HG03342 (cell line): ENCODE results near the gene TTF1.
A peak's percentile ranks its signal among the peaks of the same experiment; 100 is the strongest.
"Not testable (repeated sequence)": the region's sequence is repeated elsewhere in the genome, so short reads cannot be mapped to it uniquely, and the experiment has no call there.

Experiments used
- ATAC-seq: cut with Tn5 transposase; IDR thresholded peaks from one replicate; pipeline ENCODE4 v1.9.1; 2021; ENCODE audit warnings: mild to moderate bottlenecking, moderate library complexity; ENCODE audit not compliant: unreplicated experiment

TTF1 gene

DNA sequence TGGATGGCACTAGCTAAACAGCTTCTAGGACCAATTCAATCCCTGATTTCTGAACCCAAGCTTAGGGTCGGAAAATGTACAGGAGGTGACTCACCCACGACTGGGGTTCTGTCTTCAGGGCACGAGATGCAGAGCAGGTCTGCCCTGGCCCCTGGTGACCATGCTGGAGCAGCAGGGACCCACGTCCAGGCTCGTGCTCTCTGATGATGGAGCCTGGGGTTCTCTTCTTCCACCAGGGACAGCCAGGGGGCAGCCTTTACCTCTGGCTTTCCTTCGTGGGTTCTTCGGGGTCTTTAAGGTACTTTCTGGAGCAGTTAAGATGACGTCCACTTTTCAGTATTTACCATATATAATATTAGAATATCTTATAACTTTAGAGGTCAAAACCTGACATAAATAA is 5.4 kb upstream of the TTF1 start:
- ATAC-seq: no peak

DNA sequence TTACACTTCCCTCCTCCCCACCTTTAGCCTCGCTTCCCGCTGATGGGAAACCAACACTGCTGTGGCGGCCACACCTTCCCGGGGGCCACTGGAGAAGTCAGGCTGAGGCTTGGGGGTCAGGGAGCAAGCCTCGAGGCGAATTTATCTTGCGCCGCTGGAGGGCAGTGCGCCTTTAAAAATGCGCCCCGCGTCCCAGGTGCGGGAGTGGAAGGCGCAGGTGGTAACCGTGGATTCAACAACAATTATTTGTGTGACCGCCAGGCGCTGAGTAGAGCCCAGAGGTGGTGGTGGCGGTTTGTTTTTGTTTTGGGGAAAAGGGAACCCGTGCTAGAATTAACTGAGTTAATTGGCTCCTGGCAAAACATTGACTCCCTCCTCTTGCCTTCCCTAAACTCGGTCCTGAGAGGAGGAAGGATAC is 4.5 kb upstream of the TTF1 start:
- no peak for ATAC-seq

DNA sequence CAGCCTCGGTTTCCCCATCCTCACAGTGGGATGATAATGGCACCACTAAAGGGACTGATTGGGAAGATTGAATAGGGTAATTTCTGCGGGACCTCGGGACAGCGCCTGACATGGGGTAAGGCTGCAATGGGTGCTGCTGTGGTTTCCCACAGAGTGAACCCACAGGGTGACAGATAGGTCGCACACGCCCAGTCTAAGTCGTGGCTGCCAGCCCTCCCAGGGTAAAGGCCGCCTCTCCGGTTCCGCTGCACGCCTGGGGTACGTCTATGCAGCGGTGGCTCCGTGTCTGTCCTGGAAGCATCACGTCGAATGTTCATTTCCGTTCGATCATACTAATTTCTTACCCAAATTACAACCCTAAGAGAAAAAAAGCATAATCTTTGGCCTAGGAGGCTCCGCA is 4.0 kb upstream of the TTF1 start:
- no peak for ATAC-seq

GRCh38 chr9:132409828-132410528 is 3.3 kb upstream of the TTF1 start, which contains the start of gene CFAP77:
Gene CFAP77, plus strand, starts transcription at chr9:132410211. Its CDS starts 61 bp downstream, at chr9:132410272.
- ATAC-seq: no peak

- ATAC-seq: no peak
These were observed 1.9 kb upstream of the TTF1 start for GRCh38 chr9:132408521-132408920.

- no peak for ATAC-seq
These were observed 556 bp upstream of the TTF1 start for GRCh38 chr9:132407196-132407595.

- ATAC-seq: no peak
These were observed 2.3 kb downstream of the TTF1 start for GRCh38 chr9:132404228-132404881.

DNA sequence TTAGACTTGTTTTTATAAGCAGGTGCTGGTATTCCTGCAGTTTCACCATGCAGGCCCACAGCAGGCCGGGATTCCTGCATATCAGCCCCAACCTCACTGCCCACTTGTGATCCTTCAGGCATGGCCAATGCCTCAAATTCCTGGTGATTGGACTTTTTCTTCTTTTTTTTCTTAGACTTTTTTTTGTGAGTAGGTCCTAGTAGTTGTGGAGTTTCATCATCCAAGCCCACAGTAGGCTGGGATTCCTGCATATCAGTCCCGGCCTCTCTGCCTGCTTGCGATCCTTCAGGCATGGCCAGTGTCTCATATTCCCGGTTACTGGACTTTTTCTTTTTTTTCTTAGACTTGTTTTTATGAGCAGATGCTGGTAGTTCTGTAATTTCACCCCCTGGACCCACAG is 4.8 kb downstream of the TTF1 start:
- ATAC-seq: no peak

DNA sequence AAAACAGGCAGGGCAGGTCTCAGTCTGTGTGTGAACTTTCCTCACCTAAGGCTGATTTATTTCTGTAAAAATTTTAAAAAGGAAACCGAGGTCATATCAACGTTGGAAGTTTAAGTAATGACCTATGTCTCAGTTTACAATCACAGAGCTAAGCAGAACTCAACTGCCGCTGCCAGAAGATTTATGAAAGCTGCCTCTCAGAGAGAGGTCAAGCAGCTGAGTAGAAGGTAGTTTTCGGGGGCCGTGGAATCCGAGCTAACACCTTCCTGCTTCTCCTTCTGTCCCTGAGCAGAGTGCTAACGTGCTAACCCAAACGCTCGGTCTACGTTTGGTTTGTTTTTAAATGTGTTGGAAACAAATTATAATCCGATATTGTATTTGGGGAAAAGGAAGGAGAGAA is 11.1 kb downstream of the TTF1 start:
- ATAC-seq: no peak

DNA sequence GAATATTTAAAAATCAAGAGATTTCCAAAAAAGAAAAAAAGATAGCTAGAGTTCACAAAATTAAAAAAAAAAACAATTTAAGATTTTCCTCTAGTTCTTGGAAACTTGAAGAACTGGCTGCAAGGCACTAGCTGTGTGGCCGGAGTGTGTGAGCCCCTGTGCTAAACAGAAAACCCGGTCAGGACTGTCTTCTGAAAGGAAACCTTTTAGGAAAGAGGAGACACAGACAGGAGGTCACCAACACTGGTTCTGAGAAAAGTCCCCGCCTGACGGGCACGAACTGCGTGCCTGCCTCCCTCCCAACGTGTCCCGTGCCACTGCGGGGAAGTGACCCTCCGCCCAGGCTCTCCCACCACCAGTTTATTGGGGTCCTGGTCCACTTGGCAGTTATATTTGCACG is 15.2 kb downstream of the TTF1 start:
- no peak for ATAC-seq

DNA sequence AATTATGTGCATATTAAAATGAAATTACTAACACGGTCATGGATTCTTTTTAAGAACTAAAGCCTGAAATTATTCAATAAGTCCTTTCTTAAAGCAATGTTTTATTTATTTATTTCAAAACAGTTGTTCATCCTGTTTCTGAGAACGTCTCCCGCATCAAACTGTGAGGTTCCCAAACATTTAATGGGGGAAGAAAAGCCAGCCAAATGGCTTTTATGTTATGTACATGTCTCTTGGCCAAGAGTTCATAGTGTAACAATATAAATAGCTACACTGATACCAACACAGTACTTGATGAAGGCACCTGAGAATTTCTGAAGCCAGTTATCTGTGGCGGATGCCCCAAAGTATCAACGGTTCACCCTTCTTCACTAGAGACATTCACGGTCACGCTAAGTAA is 15.7 kb downstream of the TTF1 start:
- ATAC-seq: no peak

GRCh38 chr9:132387133-132387532 is 19.5 kb downstream of the TTF1 start:
- ATAC-seq: no peak

DNA sequence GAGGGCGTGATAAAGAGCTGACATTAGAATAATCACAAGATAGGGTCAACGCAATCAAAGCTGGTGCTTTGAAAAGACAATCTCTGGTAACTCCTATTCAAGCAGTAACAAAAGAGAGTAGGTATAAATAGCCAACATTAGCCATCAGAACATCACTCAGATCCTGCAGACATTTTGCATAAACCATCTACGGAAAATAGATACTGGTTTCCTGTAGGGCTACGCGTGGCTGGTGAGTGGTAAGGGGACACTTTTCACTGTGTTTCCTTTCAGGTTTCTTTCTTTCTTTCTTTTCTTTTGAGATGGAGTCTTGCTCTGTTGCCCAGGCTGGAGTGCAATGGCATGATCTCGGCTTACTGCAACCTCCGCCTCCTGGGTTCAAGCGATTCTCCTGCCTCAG is 22.3 kb downstream of the TTF1 start:
- ATAC-seq: no peak

GRCh38 chr9:132383462-132383883 is 23.2 kb downstream of the TTF1 start:
- ATAC-seq: no peak

GRCh38 chr9:132381966-132382541 is 24.6 kb downstream of the TTF1 start:
- peak; percentile 63 for ATAC-seq

- not testable (repeated sequence) for ATAC-seq
These were observed 28.2 kb downstream of the TTF1 start for GRCh38 chr9:132378416-132378815.

DNA sequence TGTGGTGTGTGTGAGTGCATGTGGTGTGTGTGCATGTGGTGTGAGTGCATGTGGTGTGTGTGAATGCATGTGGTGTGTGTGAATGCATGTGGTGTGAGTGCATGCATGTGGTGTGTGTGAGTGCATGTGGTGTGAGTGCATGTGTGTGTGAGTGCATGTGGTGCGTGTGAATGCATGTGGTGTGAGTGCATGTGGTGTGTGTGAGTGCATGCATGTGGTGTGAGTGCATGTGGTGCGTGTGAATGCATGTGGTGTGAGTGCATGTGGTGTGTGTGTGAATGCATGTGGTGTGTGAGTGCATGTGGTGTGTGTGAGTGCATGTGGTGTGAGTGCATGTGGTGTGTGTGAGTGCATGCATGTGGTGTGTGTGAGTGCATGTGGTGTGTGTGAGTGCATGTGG is 28.9 kb downstream of the TTF1 start:
- ATAC-seq: not testable (repeated sequence)

DNA sequence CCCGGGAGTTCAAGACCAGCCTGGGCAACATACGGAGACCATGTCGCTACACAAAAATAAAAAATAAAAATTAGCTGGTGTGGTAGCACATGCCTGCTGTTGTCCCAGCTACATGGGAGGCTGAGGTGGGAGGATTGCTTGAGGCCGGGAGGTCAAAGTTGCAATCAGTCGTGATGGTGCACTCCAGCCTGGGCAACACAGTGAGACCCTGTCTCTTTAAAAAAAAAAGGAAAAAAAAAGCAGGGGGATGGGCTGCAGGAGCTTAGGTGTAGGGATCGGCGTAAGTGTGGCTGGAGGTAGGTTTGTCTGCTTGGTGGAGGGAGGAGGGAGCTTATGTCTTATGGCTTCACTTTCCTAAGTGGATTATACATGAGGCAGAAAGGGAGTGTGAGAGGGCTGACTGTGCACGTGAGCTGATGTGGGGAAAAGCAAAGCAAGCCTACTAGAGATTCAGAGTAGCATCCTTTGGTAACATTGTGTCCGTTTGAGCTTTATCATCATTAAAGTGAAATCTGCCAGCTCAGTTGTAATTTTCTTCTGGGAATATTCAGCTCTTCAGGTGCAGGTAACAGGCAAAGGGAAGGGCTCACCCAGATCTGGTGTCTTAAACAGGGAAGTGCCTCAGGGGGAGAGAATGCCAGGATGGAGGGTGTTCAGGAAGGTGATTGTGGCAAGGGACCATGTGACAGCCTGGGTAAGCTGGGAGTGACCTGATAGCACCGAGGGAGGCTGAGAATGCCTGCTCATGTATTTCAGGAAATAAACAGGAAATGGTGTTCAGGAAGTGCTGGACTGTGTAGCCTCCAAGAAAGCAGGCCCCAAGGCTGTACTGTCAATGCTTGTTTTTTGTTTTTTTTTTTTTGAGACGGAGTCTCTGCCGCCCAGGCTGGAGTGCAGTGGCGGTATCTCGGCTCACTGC is 34.2 kb downstream of the TTF1 start:
- ATAC-seq: no peak

DNA sequence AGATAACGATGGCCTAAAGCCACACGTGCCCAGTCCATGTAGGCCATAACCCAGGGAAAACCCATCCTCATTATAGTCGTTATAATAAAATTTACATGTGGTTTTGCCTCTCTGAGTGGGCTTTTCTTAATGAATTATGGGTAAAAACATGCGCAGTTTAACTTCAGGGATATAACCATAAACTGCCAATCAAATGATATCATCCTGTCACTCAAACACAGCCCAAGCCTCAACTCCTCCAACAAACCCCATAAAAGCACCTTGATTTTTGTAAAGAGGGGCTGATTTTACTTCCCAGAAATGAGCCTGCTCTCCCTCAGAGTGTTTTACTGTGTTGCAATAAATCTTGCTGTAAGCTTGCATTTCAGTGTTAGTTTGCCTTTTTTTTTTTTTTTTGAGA is 36.0 kb downstream of the TTF1 start:
- ATAC-seq: no peak

- ATAC-seq: no peak
These were observed 37.2 kb downstream of the TTF1 start for GRCh38 chr9:132369421-132369820.

DNA sequence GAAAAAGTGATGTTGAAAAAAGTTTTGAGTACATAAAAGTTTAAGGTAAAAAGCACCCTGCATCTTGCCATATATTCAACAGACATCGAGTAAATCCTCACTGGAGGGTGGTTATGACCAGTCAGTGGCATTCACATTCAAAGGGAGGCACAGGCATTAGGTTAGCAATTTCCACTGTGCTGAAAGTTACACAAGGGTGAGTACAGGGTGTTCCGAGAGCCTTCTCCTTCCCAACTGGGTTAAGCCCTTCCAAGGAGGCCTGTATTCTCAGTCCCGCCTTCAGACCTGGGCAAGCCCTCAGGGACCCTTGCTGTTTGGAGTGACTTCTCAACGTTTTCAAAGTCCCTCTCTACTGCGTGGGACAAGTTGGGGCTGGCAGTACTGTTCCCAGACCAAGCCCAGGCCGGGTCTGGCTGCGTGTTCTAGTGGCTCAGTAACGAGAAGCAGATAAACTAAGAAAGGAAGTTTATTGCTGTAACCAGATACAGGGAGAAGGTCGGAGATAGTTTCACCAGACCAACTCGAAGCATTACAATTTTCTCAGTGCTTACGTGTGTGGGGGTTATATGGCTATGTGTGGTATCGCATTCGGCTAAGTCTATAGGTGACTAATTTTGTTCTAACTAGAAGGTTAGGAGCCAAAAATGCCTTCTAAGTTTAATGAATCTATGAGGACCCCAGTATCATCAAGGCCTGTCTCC is 38.9 kb downstream of the TTF1 start:
- ATAC-seq: no peak
